Stomach (tissue), 9 donors: Measurements from ENCODE around the gene TRIM26. TPM values are rescaled to one million over a fixed set of nuclear protein-coding genes. Genes with fewer than 3 reads are reported as not detected.

Experiments
- DNase-seq, 2 donors: peaks; one replicate each; pipeline versions ENCODE4 v3.0.0 to v3.0.0-alpha.2; 2013 to 2019
- H3K27ac ChIP-seq, 5 donors: fragments of 200-600 bp in 4 of 5; sonication (generic) in 4 of 5; one replicate each; pipeline ENCODE4 v1.5.1; 2013 to 2019; ENCODE audit warnings: mild to moderate bottlenecking in 1 of 5, moderate library complexity in 1 of 5
- H3K27me3 ChIP-seq, 3 donors: fragments of 200-600 bp; sonication (generic); one replicate each; pipeline ENCODE4 v1.5.1; 2017 to 2019; ENCODE audit warnings: mixed run types in 1 of 3
- H3K36me3 ChIP-seq, 4 donors: fragments of 200-600 bp; sonication (generic); 1 replicate in 3 of 4; 2 replicates in 1 of 4; pipeline ENCODE4 v1.5.1; 2016 to 2019
- H3K4me1 ChIP-seq, 4 donors: fragments of 200-600 bp; sonication (generic); one replicate each; pipeline ENCODE4 v1.5.1; 2016 to 2019
- H3K4me3 ChIP-seq, 4 donors: fragments of 200-600 bp; sonication (generic) in 3 of 4; one replicate each; pipeline ENCODE4 v1.5.1; 2016 to 2019; ENCODE audit warnings: mild to moderate bottlenecking in 1 of 4
- H3K9me3 ChIP-seq, 4 donors: fragments of 200-600 bp; sonication (generic); one replicate each; pipeline ENCODE4 v1.5.1; 2016 to 2019
- CTCF ChIP-seq, 7 experiments: fragments of 450-650 bp in 4 of 7; fragments of 200-600 bp in 3 of 7; sonication (generic) in 3 of 7; IDR thresholded peaks; one replicate each; pipeline ENCODE4 v1.5.1; 2016 to 2019; ENCODE audit warnings: antibody characterized with exemption in 7 of 7, control low read depth in 2 of 7, mild to moderate bottlenecking in 1 of 7
- EP300 ChIP-seq: sonication (generic); formaldehyde crosslinking; IDR thresholded peaks from one replicate; pipeline ENCODE4 v1.6.1; 2017; ENCODE audit warnings: antibody characterized with exemption
- POLR2A ChIP-seq, 4 donors: fragments of 450-650 bp; IDR thresholded peaks; one replicate each; pipeline ENCODE4 v1.6.1; 2016; ENCODE audit warnings: antibody characterized with exemption in 4 of 4, control low read depth in 2 of 4, mild to moderate bottlenecking in 1 of 4, moderate library complexity in 1 of 4
- POLR2AphosphoS5 ChIP-seq, 3 donors: sonication (generic); formaldehyde crosslinking; IDR thresholded peaks; one replicate each; pipeline ENCODE4 v1.6.1; 2016; ENCODE audit warnings: antibody characterized with exemption in 3 of 3
- WGBS, 5 donors: extraction: QIAGEN DNeasy Blood & Tissue Kit in 3 of 5; methylation state at CpG; one replicate each; pipeline versions ENCODE4 v1.1.5 to v1.1.7; 2013 to 2018; 5-methylcytosine and 5-hydroxymethylcytosine counted together
- intact Hi-C: fragments of 100-400 bp; cut with DNase I; formaldehyde crosslinking; loops from one replicate; pipeline ENCODE4 v1.15.1; 2023; ENCODE audit warnings: low total_unique reads
- polyA plus RNA-seq, 3 donors: library from polyadenylated mRNA; stranded (reverse); fragments of 200-250 nt; gene quantifications; one replicate each; pipeline ENCODE4 v1.2.3, GENCODE V29; 2013
- total RNA-seq, 5 donors: library from RNA; depleted of rRNA; stranded (reverse); fragments of >200 nt; gene quantifications; one replicate each; pipeline versions ENCODE4 v1.1.0 to v1.2.3, GENCODE V29; 2014 to 2016
- donor health status: healthy with polysubstance abuse.
- donor health status: Bipolar disorder and iron deficiency.
- donor health status: healthy.

The TRIM26 gene
- total and polyA plus RNA-seq, 8 donors: 25.1 to 53.9 (median 30.4) TPM

- TF ChIP-seq EP300 (no peak), POLR2A (IDR thresholded peaks at IDR 0.05) (no peak), CTCF (IDR thresholded peaks at IDR 0.05) (no peak), POLR2AphosphoS5 (IDR thresholded peaks at IDR 0.05) (no peak)
- WGBS, 5 donors: 74 to 83% (median 77%) methylated on average over 3 of the region's 3 CpGs
- Histone ChIP-seq H3K27ac (no peak overlapping the region), H3K9me3 (no peaks in the 10 kb centered on the region), H3K4me3 (no peak overlapping the region), H3K36me3 (no peaks in the 10 kb centered on the region), H3K27me3 (peaks cover 0 to 51% (median 3%) of the 10 kb centered on the region in 3 donors), H3K4me1 (peaks cover 0 to 10% (median 0%) of the 10 kb centered on the region in 4 donors)
- no peak for DNase-seq
- intact Hi-C loops: no loop called here
These were observed 60.1 kb downstream of the TRIM26 start for GRCh38 chr6:30152910-30153610.

GRCh38 chr6:30152016-30152673 is 61.1 kb downstream of the TRIM26 start:
- Histone ChIP-seq H3K4me1 (peaks cover 0 to 10% (median 0%) of the 10 kb centered on the region in 4 donors), H3K27me3 (peaks cover 0 to 57% (median 3%) of the 10 kb centered on the region in 3 donors), H3K4me3 (no peak overlapping the region), H3K9me3 (no peaks in the 10 kb centered on the region), H3K27ac (no peak overlapping the region), H3K36me3 (no peaks in the 10 kb centered on the region)
- DNase-seq: no peak
- WGBS, 5 donors: 43 to 65% (median 55%) methylated on average over 4 of the region's 4 CpGs
- TF ChIP-seq POLR2A (IDR thresholded peaks at IDR 0.05) (no peak), CTCF (IDR thresholded peaks at IDR 0.05) (no peak), POLR2AphosphoS5 (IDR thresholded peaks at IDR 0.05) (no peak), EP300 (no peak)
- intact Hi-C loops: no loop called here

GRCh38 chr6:30151580-30151979 is 61.6 kb downstream of the TRIM26 start:
- Histone ChIP-seq H3K36me3 (no peaks in the 10 kb centered on the region), H3K4me1 (peaks cover 0 to 6% (median 0%) of the 10 kb centered on the region in 4 donors), H3K27ac (no peak overlapping the region), H3K4me3 (no peak overlapping the region), H3K9me3 (no peaks in the 10 kb centered on the region), H3K27me3 (peaks cover 0 to 58% (median 0%) of the 10 kb centered on the region in 3 donors)
- no peak for DNase-seq
- no peak for TF ChIP-seq POLR2AphosphoS5 (IDR thresholded peaks at IDR 0.05)
- no peak for TF ChIP-seq EP300
- no peak for TF ChIP-seq POLR2A (IDR thresholded peaks at IDR 0.05)
- TF ChIP-seq CTCF (IDR thresholded peaks at IDR 0.05): no peak
- intact Hi-C loops: no loop called here
- WGBS, 5 donors: 48 to 71% (median 63%) methylated on average over 3 of the region's 3 CpGs

GRCh38 chr6:30150671-30151395 is 62.4 kb downstream of the TRIM26 start:
- DNase-seq: no peak
- H3K4me1 ChIP-seq: no peaks in the 10 kb centered on the region
- no peak overlapping the region for H3K27ac ChIP-seq
- intact Hi-C loops: no loop called here
- H3K27me3 ChIP-seq: peaks cover 0 to 56% (median 0%) of the 10 kb centered on the region in 3 donors
- no peak for TF ChIP-seq CTCF (IDR thresholded peaks at IDR 0.05)
- no peak for TF ChIP-seq POLR2AphosphoS5 (IDR thresholded peaks at IDR 0.05)
- no peak for TF ChIP-seq POLR2A (IDR thresholded peaks at IDR 0.05)
- no peak for TF ChIP-seq EP300
- H3K4me3 ChIP-seq: no peak overlapping the region
- H3K9me3 ChIP-seq: no peaks in the 10 kb centered on the region
- 76 to 86% (median 82%) methylated on average over 10 of the region's 10 CpGs for WGBS, 5 donors
- no peaks in the 10 kb centered on the region for H3K36me3 ChIP-seq
